ENCODE measurements around the gene RIMBP2.

GRCh38 chr12:130571734-130572133, 144.4 kb downstream of the RIMBP2 start:
- TF ChIP-seq, protein P1, sequence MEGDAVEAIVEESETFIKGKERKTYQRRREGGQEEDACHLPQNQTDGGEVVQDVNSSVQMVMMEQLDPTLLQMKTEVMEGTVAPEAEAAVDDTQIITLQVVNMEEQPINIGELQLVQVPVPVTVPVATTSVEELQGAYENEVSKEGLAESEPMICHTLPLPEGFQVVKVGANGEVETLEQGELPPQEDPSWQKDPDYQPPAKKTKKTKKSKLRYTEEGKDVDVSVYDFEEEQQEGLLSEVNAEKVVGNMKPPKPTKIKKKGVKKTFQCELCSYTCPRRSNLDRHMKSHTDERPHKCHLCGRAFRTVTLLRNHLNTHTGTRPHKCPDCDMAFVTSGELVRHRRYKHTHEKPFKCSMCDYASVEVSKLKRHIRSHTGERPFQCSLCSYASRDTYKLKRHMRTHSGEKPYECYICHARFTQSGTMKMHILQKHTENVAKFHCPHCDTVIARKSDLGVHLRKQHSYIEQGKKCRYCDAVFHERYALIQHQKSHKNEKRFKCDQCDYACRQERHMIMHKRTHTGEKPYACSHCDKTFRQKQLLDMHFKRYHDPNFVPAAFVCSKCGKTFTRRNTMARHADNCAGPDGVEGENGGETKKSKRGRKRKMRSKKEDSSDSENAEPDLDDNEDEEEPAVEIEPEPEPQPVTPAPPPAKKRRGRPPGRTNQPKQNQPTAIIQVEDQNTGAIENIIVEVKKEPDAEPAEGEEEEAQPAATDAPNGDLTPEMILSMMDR (IDR thresholded peaks at IDR 0.05; ENCODE audit: low read length) = no peak
- TF ChIP-seq EZH2phosphoT487 (IDR thresholded peaks at IDR 0.05; ENCODE audit: low read length) = no peak
